DMS53 treated with DMSO at 0.1 percent for 48 hours (cell line): Measurements from ENCODE around the gene IL21.
"Not testable (repeated sequence)": the region's sequence is repeated elsewhere in the genome, so short reads cannot be mapped to it uniquely, and the experiment has no call there.

Experiments
- DNase-seq: peaks from one replicate; lab custom pipeline; 2025; ENCODE audit not compliant: unreplicated experiment; lab: John Stamatoyannopoulos, UW

IL21 gene

GRCh38 chr4:122577808-122578781 lies 42.8 kb downstream of the IL21 start:
- DNase-seq, result peak; percentile 45

GRCh38 chr4:122577189-122577553 lies 43.7 kb downstream of the IL21 start:
- no peak for DNase-seq

GRCh38 chr4:122576261-122577188 lies 44.3 kb downstream of the IL21 start:
- DNase-seq, result no peak

GRCh38 chr4:122574347-122574746 lies 46.5 kb downstream of the IL21 start:
- DNase-seq, result not testable (repeated sequence)

GRCh38 chr4:122562449-122562848 lies 58.4 kb downstream of the IL21 start:
- no peak for DNase-seq
